ENCODE results near the gene HTRA3.
A peak's percentile ranks its signal among the peaks of the same experiment; 100 is the strongest.

HTRA3 gene

DNA sequence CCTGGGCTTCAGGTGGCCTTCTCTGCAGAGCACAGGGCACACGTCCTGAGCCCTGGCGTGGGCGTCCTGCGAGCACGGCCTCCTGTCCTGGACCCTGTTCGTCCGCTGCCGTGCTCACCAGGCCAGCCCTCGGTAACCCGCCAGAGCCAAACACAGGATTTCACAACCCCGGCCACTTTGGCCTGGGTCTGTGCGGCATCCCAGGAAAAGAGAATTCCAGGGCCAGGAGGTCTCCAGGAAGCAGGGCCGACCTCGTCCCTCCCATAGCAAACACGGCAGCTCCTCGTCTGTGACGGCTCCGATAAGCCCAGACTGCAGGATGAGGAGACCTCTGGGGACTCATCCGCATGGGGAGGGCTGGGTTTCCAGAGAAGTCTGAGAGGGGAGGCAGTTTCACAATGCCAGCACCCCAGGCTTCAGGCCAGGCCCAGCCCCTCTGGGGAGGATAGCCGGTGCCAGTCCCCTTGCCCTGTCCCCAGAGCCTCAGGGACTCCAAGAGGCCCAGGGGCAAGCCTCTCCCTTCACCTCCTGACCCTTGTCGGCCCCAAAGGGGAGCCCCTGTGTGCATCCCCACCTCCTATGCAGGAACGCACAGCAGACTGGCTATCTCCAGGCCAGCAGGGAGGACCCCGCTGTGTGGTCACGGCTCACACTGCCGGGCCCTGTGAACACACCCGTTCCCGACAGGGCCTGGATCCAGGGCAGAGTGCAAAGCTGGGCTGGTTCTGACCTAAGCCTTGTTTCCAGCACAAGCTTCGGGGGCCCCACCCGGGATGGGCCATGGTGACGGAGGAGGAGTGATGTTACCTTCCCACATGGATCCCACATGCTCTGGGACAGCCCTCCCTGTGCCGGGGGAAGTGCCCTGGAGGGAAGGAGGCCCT lies 22.3 kb upstream of the HTRA3 start:
- TF ChIP-seq, protein P1, sequence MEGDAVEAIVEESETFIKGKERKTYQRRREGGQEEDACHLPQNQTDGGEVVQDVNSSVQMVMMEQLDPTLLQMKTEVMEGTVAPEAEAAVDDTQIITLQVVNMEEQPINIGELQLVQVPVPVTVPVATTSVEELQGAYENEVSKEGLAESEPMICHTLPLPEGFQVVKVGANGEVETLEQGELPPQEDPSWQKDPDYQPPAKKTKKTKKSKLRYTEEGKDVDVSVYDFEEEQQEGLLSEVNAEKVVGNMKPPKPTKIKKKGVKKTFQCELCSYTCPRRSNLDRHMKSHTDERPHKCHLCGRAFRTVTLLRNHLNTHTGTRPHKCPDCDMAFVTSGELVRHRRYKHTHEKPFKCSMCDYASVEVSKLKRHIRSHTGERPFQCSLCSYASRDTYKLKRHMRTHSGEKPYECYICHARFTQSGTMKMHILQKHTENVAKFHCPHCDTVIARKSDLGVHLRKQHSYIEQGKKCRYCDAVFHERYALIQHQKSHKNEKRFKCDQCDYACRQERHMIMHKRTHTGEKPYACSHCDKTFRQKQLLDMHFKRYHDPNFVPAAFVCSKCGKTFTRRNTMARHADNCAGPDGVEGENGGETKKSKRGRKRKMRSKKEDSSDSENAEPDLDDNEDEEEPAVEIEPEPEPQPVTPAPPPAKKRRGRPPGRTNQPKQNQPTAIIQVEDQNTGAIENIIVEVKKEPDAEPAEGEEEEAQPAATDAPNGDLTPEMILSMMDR (IDR thresholded peaks at IDR 0.05): no peak
- Histone ChIP-seq H3K27ac (no peak overlapping the region), H3K9me3 (no peaks in the 10 kb centered on the region), H3K27me3 (peaks cover 0 to 19% of the 10 kb centered on the region in 2 donors), H3K4me1 (peaks cover 0 to 7% (median 5%) of the 10 kb centered on the region in 4 donors), H3K4me3 (no peak overlapping the region), H3K36me3 (no peaks in the 10 kb centered on the region)
- peak in 1 of 2 donors; percentile 68 for DNase-seq
- intact Hi-C loops (cut with DNase I; ENCODE audit: low total_unique reads): no loop called here

DNA sequence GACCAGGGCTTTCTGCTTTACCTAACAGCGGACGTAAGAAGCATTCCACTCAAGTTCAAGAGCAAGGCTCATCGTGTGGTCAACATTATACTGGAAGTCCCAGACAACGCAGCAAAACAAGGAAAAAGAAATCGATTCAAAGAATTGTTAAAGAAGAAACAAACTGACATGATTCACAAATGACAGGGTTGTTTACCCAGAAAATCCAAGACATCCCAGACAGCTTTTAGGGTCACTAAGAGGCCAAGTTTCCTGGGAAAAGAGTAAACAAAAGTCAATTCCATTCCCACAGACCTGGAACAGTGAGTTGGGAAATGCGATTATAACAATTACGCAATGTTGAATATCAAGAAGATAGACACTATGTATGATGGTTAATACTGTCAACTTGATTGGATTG lies 21.5 kb upstream of the HTRA3 start:
- Histone ChIP-seq H3K4me3 (no peak overlapping the region), H3K27me3 (peaks cover 0 to 14% of the 10 kb centered on the region in 2 donors), H3K27ac (no peak overlapping the region), H3K9me3 (no peaks in the 10 kb centered on the region), H3K4me1 (no peaks in the 10 kb centered on the region), H3K36me3 (no peaks in the 10 kb centered on the region)
- intact Hi-C loops (cut with DNase I; ENCODE audit: low total_unique reads): no loop called here
- no peak for DNase-seq
- TF ChIP-seq, protein P1 (IDR thresholded peaks at IDR 0.05): no peak

- no peak overlapping the region for H3K4me3 ChIP-seq
- no peaks in the 10 kb centered on the region for H3K36me3 ChIP-seq
- intact Hi-C loops (cut with DNase I; ENCODE audit: low total_unique reads): no loop called here
- no peaks in the 10 kb centered on the region for H3K4me1 ChIP-seq
- H3K9me3 ChIP-seq: no peaks in the 10 kb centered on the region
- no peak overlapping the region for H3K27ac ChIP-seq
- DNase-seq: no peak
- peaks cover 0 to 14% of the 10 kb centered on the region in 2 donors for H3K27me3 ChIP-seq
- TF ChIP-seq, protein P1 (IDR thresholded peaks at IDR 0.05): no peak
Measured at GRCh38 chr4:8250227-8250626, 19.3 kb upstream of the HTRA3 start.

GRCh38 chr4:8250637-8251036 lies 18.9 kb upstream of the HTRA3 start:
- no peaks in the 10 kb centered on the region for H3K36me3 ChIP-seq
- H3K4me3 ChIP-seq: no peak overlapping the region
- H3K27me3 ChIP-seq: peaks cover 0 to 14% of the 10 kb centered on the region in 2 donors
- no peak overlapping the region for H3K27ac ChIP-seq
- no peaks in the 10 kb centered on the region for H3K9me3 ChIP-seq
- TF ChIP-seq, protein P1 (IDR thresholded peaks at IDR 0.05): no peak
- H3K4me1 ChIP-seq: no peaks in the 10 kb centered on the region
- intact Hi-C loops (cut with DNase I; ENCODE audit: low total_unique reads): no loop called here
- no peak for DNase-seq

DNA sequence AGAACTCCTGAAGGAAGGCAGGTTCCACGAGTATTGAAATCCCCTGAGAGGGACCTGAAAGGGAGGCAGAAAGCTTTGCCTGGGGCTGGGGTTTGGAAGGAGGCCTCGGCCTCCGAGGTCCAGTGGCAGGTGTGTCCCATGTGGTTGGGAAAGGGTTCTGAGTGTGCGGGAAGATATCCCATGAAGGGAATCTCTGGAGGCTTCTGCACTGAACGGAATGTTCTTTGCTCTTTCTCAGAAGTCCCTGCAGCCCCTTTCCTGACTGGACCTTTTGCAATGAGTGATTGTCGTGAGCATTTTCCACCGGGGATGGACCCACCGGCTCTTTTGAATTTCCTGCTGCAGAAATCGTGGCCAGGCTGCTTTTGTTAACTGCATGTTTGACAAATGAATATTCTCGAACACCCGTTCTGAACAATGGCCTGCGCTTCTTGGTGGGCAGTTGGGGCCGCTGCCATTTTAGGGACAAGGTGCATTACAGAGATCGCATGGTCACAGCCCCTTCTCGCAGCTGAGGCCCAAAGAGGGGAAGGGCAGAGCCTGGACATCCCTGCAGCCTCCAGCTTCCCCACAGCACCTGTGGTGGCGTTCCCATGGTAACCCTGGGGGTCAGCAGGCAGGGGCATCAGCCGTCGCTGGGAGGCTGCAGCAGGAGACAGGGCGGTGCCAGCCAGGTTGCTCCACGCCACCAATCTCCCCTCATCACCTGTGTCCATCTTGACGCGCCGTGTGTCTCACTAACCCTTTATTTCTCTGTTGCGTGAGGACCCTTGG lies 18.3 kb upstream of the HTRA3 start:
- Histone ChIP-seq H3K27ac (no peak overlapping the region), H3K4me1 (no peaks in the 10 kb centered on the region), H3K27me3 (peaks cover 0 to 14% of the 10 kb centered on the region in 2 donors), H3K4me3 (no peak overlapping the region), H3K36me3 (no peaks in the 10 kb centered on the region), H3K9me3 (no peaks in the 10 kb centered on the region)
- TF ChIP-seq, protein P1 (IDR thresholded peaks at IDR 0.05): no peak
- intact Hi-C loops (cut with DNase I; ENCODE audit: low total_unique reads): no loop called here
- DNase-seq: no peak

All from tibial artery (tissue), 4 donors.